ENCODE results near the gene RS1. TPM values are rescaled to one million over a fixed set of nuclear protein-coding genes. Genes with fewer than 3 reads are reported as not detected.
A peak's percentile ranks its signal among the peaks of the same experiment; 100 is the strongest.

Gene RS1
- total and polyA plus RNA-seq, 9 of the 15 experiments (the other 6 are each of a cell fraction or from before 2014, with no cell fraction given) = not detected

DNA sequence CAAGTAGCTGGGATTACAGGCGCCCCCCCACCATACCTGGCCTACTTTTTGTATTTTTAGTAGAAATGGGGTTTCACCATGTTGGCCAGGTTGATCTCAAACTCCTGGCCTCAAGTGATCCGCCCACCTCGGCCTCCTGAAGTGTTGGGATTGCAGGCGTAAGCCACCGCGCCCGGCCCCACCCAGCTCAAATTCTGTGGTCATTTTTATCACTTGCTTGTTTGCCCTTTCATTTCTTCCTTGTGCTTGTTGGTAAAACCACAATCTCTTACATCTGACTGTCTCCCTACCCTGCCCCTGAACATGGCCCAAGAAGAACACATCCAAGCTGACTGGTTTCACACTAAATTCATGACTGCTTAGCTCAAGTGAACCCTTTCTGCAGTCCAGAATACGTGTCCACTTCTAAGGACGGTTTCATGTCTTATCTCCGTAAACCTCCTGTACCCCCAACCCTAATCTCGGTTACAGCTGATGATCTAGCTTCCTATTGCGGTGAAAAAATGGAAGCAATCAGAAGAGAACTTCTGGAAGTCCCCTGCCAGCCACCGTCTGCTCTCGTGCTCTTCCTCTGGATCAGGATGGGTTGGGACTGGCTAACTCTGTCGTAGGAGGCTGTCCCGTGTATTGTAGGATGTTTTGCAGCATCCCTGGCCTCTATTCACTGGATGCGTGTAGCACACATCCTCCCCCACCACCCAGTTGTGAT is 5.4 kb upstream of the RS1 start (continued):
- TF ChIP-seq RBM14 (IDR thresholded peaks at IDR 0.05; ENCODE audit: borderline replicate concordance, insufficient read depth, low read depth, low read length) = no peak
- no peak for TF ChIP-seq HMG20B (CRISPR knock-in tag; IDR thresholded peaks at IDR 0.05)
- no peak for TF ChIP-seq SUPT5H (IDR thresholded peaks at IDR 0.05)
- TF ChIP-seq ZNF717 (CRISPR knock-in tag; IDR thresholded peaks at IDR 0.05) = no peak
- no peak for TF ChIP-seq DIDO1 (tag; IDR thresholded peaks at IDR 0.05; ENCODE audit: low read depth)
- no peak for TF ChIP-seq BRD4 (IDR thresholded peaks at IDR 0.05)
- no peak for TF ChIP-seq ZNF384 (IDR thresholded peaks at IDR 0.05; ENCODE audit: low read depth, low read length)
- no peak for TF ChIP-seq CBX1 (IDR thresholded peaks at IDR 0.05; ENCODE audit: low read depth)
- no peak for TF ChIP-seq PCBP2 (IDR thresholded peaks at IDR 0.05; ENCODE audit: low read depth, low read length, poor library complexity, severe bottlenecking)
- peak; percentile 81 for TF ChIP-seq TAL1 (IDR thresholded peaks at IDR 0.05)
- no peak for TF ChIP-seq SAP30 (IDR thresholded peaks at IDR 0.05; ENCODE audit: borderline replicate concordance, insufficient read depth, low read depth, low read length, poor library complexity, severe bottlenecking)
- no peak for TF ChIP-seq ZC3H11A (IDR thresholded peaks at IDR 0.05; ENCODE audit: low read depth, low read length)
- TF ChIP-seq GTF2F1 (IDR thresholded peaks at IDR 0.05; ENCODE audit: low read depth, low read length) = no peak
- no peak for TF ChIP-seq ZNF57 (CRISPR knock-in tag; IDR thresholded peaks at IDR 0.05)
- no peak for TF ChIP-seq ZNF76 (CRISPR knock-in tag; IDR thresholded peaks at IDR 0.05; ENCODE audit: borderline replicate concordance)
- TF ChIP-seq TRIM25 (IDR thresholded peaks at IDR 0.05; ENCODE audit: borderline replicate concordance) = no peak
- TF ChIP-seq SIRT6 (IDR thresholded peaks at IDR 0.05; ENCODE audit: low read depth, low read length) = no peak
- TF ChIP-seq PTRF (tag; IDR thresholded peaks at IDR 0.05) = no peak
- no peak for TF ChIP-seq TCFL5 (CRISPR knock-in tag; conservative IDR thresholded peaks at IDR 0.05)
- TF ChIP-seq ZNF609 (CRISPR knock-in tag; IDR thresholded peaks at IDR 0.05; ENCODE audit: borderline replicate concordance) = no peak
- TF ChIP-seq MCM2 (IDR thresholded peaks at IDR 0.05; ENCODE audit: low read depth) = no peak
- no peak for TF ChIP-seq ZNF23 (CRISPR knock-in tag; IDR thresholded peaks at IDR 0.05)

Measured in K562 (cell line).